Hematopoietic multipotent progenitor cell treated with erythropoietin and hydrocortisone succinate and interleukin-3 and kit ligand, for 6 days (in vitro differentiated cells): Measurements from ENCODE around the gene ZBTB16.
"Not testable (repeated sequence)": the region's sequence is repeated elsewhere in the genome, so short reads cannot be mapped to it uniquely, and the experiment has no call there.

Experiments used
- DNase-seq: peaks from one replicate; pipeline ENCODE4 v3.0.0-alpha.2; 2015

ZBTB16 gene

GRCh38 chr11:114044042-114044871 lies 15.3 kb upstream of the ZBTB16 start:
- DNase-seq = no peak

GRCh38 chr11:114047327-114047726 lies 12.2 kb upstream of the ZBTB16 start:
- DNase-seq = no peak

- DNase-seq = no peak
These were observed 10.5 kb upstream of the ZBTB16 start for GRCh38 chr11:114049050-114049449.

GRCh38 chr11:114049766-114050165 lies 9.7 kb upstream of the ZBTB16 start:
- DNase-seq = not testable (repeated sequence)

GRCh38 chr11:114050258-114050927 lies 9.1 kb upstream of the ZBTB16 start:
- DNase-seq = no peak

- DNase-seq = no peak
These were observed 8.0 kb upstream of the ZBTB16 start for GRCh38 chr11:114051558-114051957.

- no peak for DNase-seq
These were observed 7.4 kb upstream of the ZBTB16 start for GRCh38 chr11:114052160-114052559.

GRCh38 chr11:114053406-114053805 lies 6.1 kb upstream of the ZBTB16 start:
- no peak for DNase-seq

- DNase-seq = no peak
These were observed 4.7 kb upstream of the ZBTB16 start for GRCh38 chr11:114054806-114055205.

GRCh38 chr11:114056409-114056808 lies 3.1 kb upstream of the ZBTB16 start:
- no peak for DNase-seq

- peak; percentile 87 for DNase-seq
These were observed 2.4 kb upstream of the ZBTB16 start for GRCh38 chr11:114057147-114057546.

GRCh38 chr11:114057605-114058004 lies 1.9 kb upstream of the ZBTB16 start:
- DNase-seq = no peak

- no peak for DNase-seq
These were observed 1.3 kb upstream of the ZBTB16 start for GRCh38 chr11:114058026-114058706.

- no peak for DNase-seq
These were observed 637 bp upstream of the ZBTB16 start for GRCh38 chr11:114058871-114059277.

GRCh38 chr11:114059984-114060391 lies 477 bp downstream of the ZBTB16 start:
- DNase-seq = peak; percentile 90

GRCh38 chr11:114060392-114061047 lies 1.0 kb downstream of the ZBTB16 start:
- DNase-seq = peak; percentile 49

- DNase-seq = peak; percentile 64
These were observed 1.7 kb downstream of the ZBTB16 start for GRCh38 chr11:114061048-114061680.

GRCh38 chr11:114061681-114062049 lies 2.2 kb downstream of the ZBTB16 start:
- no peak for DNase-seq

GRCh38 chr11:114062272-114062671 lies 2.8 kb downstream of the ZBTB16 start:
- no peak for DNase-seq

GRCh38 chr11:114063149-114063828 lies 3.8 kb downstream of the ZBTB16 start:
- DNase-seq = no peak

GRCh38 chr11:114063829-114064201 lies 4.3 kb downstream of the ZBTB16 start:
- no peak for DNase-seq

- DNase-seq = no peak
These were observed 4.7 kb downstream of the ZBTB16 start for GRCh38 chr11:114064216-114064615.
